Ramos (cell line): ENCODE data around the gene PRKN.

Experiments
- in situ Hi-C: fragments of 300-500 bp; cut with MboI; formaldehyde crosslinking; loops from one replicate; pipeline ENCODE4 v1.14.3; 2022; ENCODE audit warnings: low sequenced_read_pairs; ENCODE audit not compliant: unreplicated experiment

The PRKN gene

DNA sequence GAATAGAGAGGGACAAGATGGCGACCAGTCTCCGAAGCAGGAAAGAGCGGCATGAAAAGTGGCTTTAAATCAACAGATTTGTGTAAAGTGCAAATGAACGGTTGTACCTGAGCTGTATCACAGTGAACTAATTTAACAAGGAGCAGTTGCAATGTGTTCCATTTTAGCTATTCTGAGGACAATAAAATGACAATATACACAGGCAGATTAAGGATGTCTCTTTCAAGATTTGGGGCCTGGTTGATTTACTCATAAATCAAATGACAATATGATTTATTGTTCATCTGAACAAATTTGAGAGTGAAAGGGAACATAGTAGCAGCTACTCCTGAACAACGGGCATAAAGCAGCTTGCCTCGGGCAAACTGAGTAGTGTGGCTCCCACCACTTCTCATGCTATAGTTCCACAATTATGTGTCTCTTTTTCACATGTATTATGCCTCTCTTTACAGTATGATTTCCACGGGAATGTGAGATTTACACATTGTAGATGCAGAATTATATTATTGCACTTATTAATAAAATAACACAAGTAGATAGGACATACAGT is 1249.6 kb downstream of the PRKN start:
- in situ Hi-C loops = no loop called here

DNA sequence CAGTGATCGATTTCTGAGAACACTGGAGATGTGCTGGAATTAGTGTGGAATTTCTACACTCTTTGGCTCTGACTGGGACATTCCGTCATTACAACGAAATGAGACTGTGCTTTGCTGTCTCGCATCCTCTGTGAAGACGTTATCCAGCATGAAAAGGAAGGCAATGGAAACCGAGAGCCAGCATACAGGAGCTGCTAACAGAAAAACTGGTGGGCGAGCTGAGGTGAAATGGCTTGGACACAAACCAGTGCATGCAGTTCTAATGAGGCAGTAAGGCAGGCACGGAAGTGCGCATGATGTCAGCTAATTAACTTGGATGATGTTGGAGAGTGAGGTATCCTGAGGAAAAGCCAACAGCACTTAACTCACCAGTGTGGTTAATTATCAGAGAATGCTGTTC is 1250.9 kb downstream of the PRKN start:
- in situ Hi-C loops = no loop called here

DNA sequence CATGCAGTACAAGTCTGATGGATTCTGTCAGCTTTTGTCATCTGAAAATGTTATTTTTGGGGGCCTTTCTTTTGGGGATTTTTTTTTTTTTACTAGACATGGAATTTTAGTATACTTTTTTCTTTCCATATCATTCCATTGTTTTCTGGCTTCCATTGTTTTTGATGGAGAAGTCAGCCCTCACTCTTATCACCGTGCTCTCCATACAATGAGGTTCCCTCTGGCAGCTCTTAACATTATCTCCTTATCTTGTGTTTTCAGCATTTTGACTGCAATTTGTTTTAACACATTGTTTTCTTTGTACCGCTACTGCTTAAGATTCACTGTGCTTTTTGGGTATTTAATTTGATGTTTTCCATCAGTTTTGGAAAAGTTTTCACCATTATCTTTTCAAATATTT is 1262.2 kb downstream of the PRKN start:
- in situ Hi-C loops = no loop called here

DNA sequence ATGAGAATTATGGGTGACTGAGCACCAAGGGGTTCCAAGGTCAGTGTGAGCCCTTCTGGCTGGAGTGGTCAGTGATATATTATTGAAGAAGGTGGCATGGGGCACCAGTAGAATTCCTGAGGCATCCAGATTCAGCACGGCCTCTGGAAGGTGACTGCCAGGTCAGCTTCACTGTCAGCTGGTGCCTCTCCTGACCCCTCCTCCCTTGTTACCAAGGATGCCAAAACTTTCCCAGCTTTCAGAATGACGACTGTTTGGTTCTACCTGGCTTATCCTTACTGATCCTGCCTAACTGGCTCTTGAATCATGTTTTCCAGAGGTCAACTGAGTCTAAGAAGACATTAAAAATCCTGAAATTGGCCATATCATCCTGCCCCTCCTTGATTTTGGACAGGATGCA is 1264.5 kb downstream of the PRKN start:
- in situ Hi-C loops = no loop called here

DNA sequence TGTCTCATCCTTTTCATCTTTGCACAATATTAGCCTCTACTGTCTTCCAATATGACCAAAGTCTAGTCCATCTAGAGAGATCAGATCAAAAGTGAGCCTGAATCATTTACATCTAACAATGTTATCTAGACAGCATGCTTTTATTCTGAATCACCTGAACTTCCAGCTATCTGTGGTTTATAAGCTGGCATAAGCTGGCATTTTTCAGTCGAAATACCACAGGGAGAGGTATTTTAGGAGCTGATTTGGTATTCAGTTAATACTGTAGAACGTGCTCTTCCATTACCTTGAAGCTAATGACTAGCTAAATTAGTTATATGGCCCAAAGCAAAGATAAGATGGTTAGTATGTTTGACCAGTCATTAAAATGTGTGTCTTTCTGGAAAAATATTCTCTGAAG is 1265.4 kb downstream of the PRKN start:
- in situ Hi-C loops = no loop called here

DNA sequence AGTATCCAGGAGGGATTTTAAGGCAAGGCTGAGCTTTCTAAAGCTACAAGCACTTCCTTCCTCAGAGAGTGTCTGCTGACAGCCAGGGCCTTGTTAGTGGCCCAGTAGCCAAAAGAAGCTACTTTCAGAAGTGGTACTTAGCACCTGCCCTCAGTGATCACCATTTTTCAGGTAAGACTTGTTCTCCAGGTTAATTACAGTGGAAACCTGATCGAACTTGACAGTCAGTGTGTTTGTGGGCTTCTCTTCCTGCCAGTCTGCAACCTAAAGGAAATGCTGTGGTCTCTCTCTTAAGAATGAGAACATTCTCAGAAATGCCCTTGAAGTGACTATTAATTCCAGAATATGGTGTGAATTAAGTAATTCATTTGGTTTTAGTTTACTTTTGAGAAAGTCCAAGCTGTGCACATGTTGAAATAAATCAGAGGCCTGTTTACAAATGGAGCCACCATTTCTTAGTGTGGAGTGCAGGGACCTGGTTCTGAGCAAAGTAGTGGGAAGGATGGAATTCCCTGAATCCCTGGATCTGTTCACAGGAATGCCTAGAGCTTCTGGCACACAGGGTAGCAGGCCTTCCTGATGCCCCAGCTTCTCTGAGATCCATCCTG is 1268.5 kb downstream of the PRKN start:
- in situ Hi-C loops = no loop called here

DNA sequence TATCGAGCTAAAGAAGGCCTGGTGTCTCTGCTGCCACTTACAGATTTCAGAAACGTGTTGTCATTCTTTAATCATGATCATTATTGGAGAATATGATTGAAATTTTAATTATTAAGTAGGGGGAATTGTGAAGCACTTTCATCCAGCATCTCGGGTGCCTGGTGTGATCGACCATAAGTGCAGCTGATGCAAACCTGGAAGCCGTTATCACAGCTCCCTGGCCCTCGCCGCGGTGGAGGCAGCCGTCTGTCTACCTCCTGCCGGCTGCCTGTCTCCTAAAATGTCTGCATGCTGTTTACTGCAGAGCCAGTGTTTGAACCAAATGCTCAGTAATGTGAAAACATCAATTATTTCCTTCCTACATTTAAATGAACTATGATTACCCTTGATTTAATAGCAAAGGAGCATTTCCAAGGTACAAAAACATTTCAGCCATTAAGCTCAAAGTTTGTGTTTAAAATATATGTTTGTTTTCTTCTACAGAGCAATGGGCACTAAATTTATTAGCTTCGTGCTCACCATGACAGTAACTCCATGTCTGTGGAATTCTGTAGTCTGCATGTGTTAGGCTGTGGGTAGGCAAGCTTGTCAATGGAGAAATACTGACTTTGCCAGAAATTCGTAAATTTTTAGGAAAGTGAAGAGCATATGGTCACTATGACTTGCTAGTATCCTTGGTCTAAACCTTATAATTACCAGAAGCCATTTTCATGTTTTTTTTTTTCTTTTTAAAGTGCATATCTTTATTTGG is 1269.2 kb downstream of the PRKN start:
- in situ Hi-C loops = no loop called here

DNA sequence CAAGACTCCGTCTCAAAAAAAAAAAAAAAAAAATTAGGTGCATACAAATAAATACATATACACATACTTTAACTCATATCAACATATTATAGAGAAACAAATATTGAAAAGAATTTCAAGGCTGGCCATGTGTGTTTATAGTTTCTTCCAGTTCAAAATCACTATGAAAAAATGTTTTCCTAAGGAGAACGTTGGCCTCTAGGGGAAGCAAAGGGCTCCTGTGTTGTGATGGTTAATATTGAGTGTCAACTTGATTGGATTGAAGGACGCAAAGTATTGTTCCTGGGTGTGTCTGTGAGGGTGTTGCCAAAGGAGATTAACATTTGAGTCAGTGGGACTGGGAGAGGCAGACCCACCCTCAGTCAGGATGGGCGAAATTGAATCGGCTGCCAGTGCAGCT is 1271.7 kb downstream of the PRKN start:
- in situ Hi-C loops = no loop called here

DNA sequence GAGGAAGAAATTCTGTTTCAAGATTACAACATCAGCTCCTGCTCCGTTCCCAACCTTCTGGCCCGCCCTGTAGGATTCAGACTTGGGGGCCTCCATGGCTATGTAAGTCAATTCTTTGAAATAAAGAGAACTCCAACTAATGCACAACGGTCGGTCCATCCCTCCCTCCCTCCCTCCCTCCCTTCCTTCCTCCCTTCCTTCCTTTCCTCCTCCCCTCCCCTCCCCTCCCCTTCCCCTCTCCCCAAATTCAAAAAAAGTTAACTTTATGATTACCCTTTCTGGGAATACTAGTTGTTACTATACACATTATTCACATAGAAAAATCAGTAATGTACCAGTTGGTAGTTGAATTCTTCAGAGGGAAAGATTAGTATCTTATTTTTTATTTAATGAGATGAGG is 1274.0 kb downstream of the PRKN start:
- in situ Hi-C loops = no loop called here

DNA sequence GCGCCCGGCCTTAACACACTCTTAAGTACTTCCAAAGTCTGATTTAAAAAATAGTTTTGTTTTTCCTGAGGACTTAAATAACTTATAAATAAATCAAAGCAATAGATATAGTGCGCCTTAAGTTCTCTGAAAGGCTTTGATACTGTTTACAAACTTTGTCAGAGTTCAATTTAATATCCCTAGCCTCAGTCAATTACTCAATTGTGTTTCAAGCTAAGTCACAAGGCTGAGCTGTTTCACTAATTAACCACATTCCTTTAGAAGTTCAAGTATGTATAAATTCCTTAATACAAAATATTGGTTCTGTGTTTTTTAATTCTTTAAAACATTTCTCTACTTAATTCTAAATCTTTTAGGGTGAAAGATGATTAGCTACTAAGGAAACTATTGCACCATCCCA is 1275.3 kb downstream of the PRKN start:
- in situ Hi-C loops = no loop called here

DNA sequence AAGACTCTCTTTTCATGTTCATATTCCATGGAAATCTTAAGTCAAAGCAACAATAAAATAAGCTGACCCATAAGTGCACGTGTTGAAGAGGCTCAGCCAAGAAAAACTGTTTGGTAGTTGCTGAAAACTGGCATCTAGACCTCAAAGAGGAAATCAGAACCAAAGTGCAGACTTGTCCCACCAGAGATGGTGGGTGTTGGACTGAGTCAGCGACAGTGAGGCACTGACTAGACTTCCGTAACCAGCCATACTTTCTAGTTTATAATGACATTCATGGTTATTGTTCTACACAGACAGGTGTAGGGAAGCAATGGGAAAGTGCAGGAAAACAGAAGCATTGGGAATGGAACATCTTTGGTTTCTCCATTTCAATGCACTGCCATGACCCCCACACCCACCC is 1278.0 kb downstream of the PRKN start:
- in situ Hi-C loops = no loop called here

DNA sequence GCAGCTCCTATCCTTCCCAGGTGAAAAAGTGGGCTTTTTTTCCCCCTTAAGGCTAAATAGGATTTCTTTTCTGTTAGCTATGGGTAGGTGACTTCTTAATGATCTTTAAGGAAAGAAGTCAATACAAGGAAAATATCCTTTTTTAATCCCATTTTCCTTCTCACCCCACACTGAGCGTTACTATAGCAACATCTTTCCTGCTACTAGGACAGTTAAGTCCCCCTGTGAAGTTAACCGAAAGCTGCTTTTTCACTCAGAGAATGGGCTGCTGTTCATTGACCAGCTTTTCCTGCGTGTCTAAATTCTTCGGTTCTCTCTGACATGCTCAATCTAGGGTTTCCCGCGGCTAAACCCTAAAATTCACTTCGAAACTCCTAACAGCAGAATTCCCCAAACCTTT is 1280.6 kb downstream of the PRKN start:
- in situ Hi-C loops = no loop called here

DNA sequence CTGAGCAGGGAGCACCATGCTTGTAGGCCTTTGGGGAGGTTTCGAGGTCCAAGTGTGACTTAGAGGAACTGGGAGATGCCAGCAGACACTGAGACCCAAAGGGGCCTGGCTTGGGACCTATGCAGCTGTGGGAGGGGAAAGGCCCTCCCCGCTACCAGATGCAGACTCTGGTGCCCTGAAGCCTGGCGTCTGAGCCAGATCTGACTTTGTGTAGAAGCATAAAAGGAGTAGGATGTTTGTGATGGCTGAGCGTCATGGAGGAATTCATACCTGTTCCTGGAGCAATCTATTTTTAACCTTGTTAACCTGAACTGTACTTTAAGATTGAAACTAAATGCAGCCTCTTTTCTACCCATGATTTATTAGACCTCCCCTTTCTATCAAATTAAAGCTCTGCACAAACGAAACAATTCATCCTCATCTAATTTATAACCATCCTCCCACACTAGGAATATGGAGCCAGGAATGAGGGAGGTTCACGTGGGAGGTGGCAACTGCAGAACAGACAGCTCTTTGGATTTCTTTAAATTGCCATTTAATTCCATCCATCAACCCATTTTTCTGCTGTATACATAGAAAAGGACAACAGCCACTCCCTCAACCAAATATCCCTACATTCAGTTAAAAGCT is 1281.2 kb downstream of the PRKN start:
- in situ Hi-C loops = no loop called here

DNA sequence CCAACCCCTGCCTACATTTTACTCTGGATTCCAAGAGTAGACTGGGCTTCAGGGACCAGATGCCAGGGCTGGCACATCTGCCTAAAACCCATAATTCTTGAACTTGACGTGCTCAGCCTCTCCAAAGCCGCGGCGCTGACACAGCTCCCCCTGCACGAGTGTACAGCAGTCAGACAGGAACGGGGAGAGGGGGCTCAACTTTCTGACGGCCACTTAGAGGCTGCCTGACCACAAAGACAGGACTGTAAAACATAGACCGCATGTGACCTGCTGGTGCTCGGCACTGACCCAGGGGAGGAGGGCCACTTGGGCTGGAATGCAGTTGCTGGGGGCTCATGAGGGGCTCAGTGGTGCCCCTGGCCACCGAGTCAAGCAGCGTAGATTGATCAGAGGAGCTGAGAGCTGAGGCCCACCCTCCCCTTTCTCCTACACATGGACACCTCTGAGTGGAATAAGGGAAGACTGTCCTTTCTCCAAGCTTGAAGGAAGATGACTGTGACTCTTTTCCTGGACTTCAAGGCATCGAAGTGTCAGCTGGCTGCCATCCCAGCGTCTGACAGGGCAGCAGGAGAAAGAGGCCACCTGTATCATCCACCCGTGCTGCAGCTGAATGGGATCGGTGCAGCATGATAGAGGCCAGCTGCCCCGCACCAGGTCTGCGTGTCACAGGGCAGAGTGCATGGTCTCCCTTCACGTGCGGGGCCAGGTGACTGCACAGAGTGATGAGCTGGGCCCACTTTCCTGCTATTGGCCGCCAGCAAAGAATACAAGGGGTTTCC is 1282.4 kb downstream of the PRKN start:
- in situ Hi-C loops = no loop called here

DNA sequence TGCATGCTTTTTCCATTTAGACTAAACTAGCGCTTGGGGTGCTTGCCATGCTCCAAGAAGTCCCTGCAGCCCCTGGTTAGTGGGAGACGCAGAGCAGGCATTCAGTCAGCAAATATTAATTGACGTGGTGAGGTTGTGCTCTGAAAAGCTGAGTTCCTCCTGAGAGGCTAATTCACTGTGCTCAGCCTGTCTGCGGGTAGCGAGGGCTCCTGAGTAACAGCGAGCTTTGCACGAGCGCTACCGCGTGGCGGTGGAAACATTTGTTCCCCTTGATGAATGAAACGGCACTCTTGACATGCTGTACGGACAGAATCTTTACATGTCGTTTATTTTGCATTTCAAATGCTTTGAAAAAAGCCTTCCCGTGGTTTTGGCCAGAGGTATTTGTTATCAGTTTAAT is 1283.1 kb downstream of the PRKN start:
- in situ Hi-C loops = no loop called here

DNA sequence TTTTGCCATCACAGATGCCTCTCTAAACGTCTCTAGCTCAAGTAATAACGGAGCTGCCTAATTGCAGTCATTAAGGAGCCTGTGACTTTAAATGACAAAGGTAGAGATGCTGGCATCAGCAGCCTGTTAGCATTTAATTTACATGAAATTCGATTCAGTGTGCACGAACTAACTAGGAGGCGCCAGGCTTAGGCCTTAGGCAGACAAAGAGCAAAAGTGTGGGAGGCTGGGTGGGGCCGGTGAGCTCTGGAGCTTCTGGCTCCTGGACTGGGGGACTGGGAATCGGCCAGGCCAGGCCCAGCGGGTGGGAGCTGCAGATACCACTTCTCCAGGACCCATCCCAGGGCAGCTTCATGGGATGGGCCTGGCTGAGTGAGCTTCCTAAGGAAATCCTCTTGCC is 1283.7 kb downstream of the PRKN start:
- in situ Hi-C loops = no loop called here

DNA sequence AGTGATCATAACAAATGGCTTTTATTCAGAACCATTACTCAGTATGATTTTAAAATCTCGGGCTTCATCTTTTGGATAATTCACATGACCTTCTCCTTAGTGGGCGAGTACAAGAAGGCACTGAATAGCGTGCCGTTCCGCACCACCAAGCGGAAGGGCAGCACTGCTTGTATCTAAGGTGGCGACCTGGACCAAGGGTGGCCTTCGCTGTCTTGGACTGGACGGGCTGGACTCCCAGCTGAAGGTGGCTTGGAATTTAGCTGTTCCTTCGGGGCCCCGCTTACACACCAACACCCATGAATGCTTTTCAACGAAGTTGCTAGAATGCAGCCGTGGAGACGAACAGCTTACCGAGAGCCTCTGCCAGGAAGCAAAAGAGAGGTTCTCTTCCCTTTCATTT is 1285.1 kb downstream of the PRKN start:
- in situ Hi-C loops = no loop called here

DNA sequence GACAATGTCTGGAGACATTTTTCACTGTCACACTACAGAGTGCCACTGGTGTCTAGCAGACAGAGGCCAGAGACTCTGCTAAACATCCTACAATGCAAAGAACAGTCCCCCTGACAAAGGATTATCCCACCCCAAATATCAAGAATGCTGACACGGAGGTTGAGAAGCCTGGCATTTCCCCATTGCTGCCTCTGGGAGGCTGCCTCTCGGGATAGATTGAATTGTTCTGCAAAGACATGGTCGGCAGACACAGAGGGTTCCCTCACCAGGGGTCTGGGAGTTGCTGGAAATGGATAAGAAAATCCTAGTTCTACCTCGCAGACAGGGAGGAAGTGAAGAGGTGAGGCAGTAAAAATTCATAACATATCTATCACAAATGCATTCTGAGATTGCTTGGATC is 1287.3 kb downstream of the PRKN start:
- in situ Hi-C loops = no loop called here

DNA sequence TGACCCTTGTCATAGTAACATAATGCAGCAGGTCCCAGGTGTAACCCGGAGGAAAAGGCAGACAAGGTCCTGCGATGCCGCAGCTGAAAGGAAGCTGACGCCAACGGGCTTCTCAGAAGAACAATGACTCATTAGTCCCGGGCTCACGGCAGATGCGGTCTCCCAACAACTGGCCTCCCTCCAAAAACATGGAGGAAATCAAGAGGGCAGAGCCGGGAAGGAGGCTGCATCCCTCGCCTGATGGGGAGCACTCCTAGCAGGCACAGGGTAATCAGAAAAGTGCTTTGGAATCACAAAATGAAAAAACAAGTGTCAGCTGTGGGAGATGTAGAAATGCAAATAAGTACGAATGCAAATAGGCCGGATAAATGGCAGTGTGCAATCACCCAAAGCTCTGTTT is 1288.5 kb downstream of the PRKN start:
- in situ Hi-C loops = no loop called here

DNA sequence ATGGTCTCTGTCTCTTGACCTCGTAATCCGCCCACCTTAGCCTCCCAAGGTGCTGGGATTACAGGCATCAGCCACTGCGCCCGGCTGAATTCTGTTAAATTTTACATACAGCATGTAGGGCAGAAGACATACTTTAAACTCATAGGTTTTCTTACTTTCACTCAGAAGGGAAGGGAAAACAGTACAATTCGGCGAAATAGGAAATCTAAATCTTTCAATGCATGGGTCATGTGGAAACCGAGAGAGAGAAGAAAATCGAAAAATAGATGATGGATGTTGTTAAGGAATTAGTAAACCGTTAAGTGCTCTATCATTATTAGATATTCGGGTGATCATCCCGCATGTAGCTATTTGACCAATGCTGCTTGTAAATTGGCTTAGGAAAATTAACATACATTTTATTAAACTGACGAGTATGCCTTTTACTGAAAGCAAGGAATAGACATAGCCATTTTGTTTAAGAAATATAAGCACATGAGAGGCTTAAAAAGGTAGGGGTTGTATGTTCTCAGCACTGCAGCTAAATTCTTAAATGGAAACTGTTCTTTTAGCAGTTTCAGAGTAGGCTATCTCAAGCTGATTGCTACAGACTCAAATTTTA is 1289.0 kb downstream of the PRKN start:
- in situ Hi-C loops = no loop called here
